Natural killer cell (primary cell): Measurements from ENCODE around the gene GPHN. TPM values are rescaled to one million over a fixed set of nuclear protein-coding genes. Genes with fewer than 3 reads are reported as not detected.

Experiments
- ATAC-seq, 3 donors: fragments of 150-1000 bp in 2 of 3; fragments of 200-7000 bp in 1 of 3; cut with Tn5 transposase; 1 replicate in 1 of 3; 2 replicates in 2 of 3; pipeline ENCODE4 v1.10.0; 2021; ENCODE audit warnings: mild to moderate bottlenecking in 2 of 3, moderate library complexity in 2 of 3
- DNase-seq, 2 donors: peaks; one replicate each; pipeline versions ENCODE4 v3.0.0 to v3.0.0-alpha.2; 2013 to 2021; ENCODE audit warnings: mixed read lengths in 1 of 2
- H3K27ac ChIP-seq: one replicate; pipeline ENCODE4 v1.5.1; 2013; ENCODE audit warnings: mild to moderate bottlenecking, low read length
- H3K27me3 ChIP-seq: one replicate; pipeline ENCODE4 v1.6.1; 2013; ENCODE audit warnings: low read length; ENCODE audit not compliant: control insufficient read depth, insufficient read depth
- H3K36me3 ChIP-seq: one replicate; pipeline ENCODE4 v1.6.1; 2013; ENCODE audit warnings: low read length; ENCODE audit not compliant: control insufficient read depth, insufficient read depth
- H3K4me1 ChIP-seq: one replicate; pipeline ENCODE4 v1.6.1; 2013; ENCODE audit warnings: low read length; ENCODE audit not compliant: control insufficient read depth, insufficient read depth
- H3K4me3 ChIP-seq: one replicate; pipeline ENCODE4 v1.5.1; 2013; ENCODE audit warnings: low read length
- H3K9me3 ChIP-seq: one replicate; pipeline ENCODE4 v1.6.1; 2013; ENCODE audit warnings: low read length; ENCODE audit not compliant: control insufficient read depth, insufficient read depth
- H3K27ac Mint-ChIP-seq, 2 donors: one replicate each; pipeline ENCODE4 v1.8.0; 2022; ENCODE audit warnings: mild to moderate bottlenecking in 2 of 2, mixed read lengths in 2 of 2, moderate library complexity in 1 of 2
- H3K27me3 Mint-ChIP-seq, 2 donors: one replicate each; pipeline ENCODE4 v1.8.0; 2022; ENCODE audit warnings: low read depth in 2 of 2, mixed read lengths in 2 of 2
- H3K36me3 Mint-ChIP-seq: one replicate; pipeline ENCODE4 v1.8.0; 2022; ENCODE audit warnings: mixed read lengths
- H3K4me1 Mint-ChIP-seq, 2 donors: one replicate each; pipeline ENCODE4 v1.8.0; 2022; ENCODE audit warnings: mixed read lengths in 2 of 2
- H3K4me3 Mint-ChIP-seq: one replicate; pipeline ENCODE4 v1.8.0; 2022; ENCODE audit warnings: mild to moderate bottlenecking, moderate library complexity, mixed read lengths
- H3K9me3 Mint-ChIP-seq, 2 donors: one replicate each; pipeline ENCODE4 v1.8.0; 2022; ENCODE audit warnings: mixed read lengths in 2 of 2
- CTCF ChIP-seq: fragments of 200-600 bp; IDR thresholded peaks from one replicate; pipeline ENCODE4 v1.8.0; 2022; ENCODE audit warnings: antibody characterized with exemption
- WGBS: methylation state at CpG from one replicate; pipeline ENCODE4 v1.1.7; 2013; ENCODE audit warnings: missing lambda C conversion rate; ENCODE audit not compliant: insufficient coverage; 5-methylcytosine and 5-hydroxymethylcytosine counted together
- intact Hi-C: fragments of 100-400 bp; cut with micrococcal nuclease; formaldehyde crosslinking; loops from one replicate; pipeline ENCODE4 v1.14.2; 2022
- total RNA-seq, 4 donors: library from RNA; stranded (reverse); fragments of 120-200 nt in 1 of 4; gene quantifications; one replicate each; pipeline versions ENCODE4 v1.2.3 to v1.2.4, GENCODE V29; 2013 to 2022

Gene GPHN
- total RNA-seq, 3 donors from 2014 or later (not counting 1 experiment from before 2014, with no cell fraction given): 6.3 to 9.4 (median 8.7) TPM

- H3K27me3 ChIP-seq: no peaks in the 10 kb centered on the region
Observed at GRCh38 chr14:67108230-67108629, 600.3 kb downstream of the GPHN start.

GRCh38 chr14:67111022-67111421 lies 603.1 kb downstream of the GPHN start:
- intact Hi-C loops: no loop called here

More at GRCh38 chr14:67108230-67108629, 600.3 kb downstream of the GPHN start:
- DNase-seq (no peak), ATAC-seq (no peak)
- no peaks in the 10 kb centered on the region for H3K4me1 Mint-ChIP-seq
- TF ChIP-seq CTCF: no peak
- no peaks in the 10 kb centered on the region for H3K36me3 ChIP-seq
- H3K9me3 Mint-ChIP-seq: peaks cover 13% of the 10 kb centered on the region in 2 donors
- H3K9me3 ChIP-seq: peaks cover 5% of the 10 kb centered on the region
- intact Hi-C loops: no loop called here
- no peak overlapping the region for H3K4me3 Mint-ChIP-seq
- no peaks in the 10 kb centered on the region for H3K27me3 Mint-ChIP-seq
- H3K36me3 Mint-ChIP-seq: peaks cover 15% of the 10 kb centered on the region
- H3K4me3 ChIP-seq: no peak overlapping the region
- no CpG with 5 or more reads among the region's 1 CpG for WGBS
- H3K4me1 ChIP-seq: no peaks in the 10 kb centered on the region
- no peak overlapping the region for H3K27ac ChIP-seq
- H3K27ac Mint-ChIP-seq: no peak overlapping the region

GRCh38 chr14:67112344-67112743 lies 604.4 kb downstream of the GPHN start:
- H3K4me1 ChIP-seq: no peaks in the 10 kb centered on the region
- intact Hi-C loops: no loop called here
- H3K27me3 ChIP-seq: no peaks in the 10 kb centered on the region
- H3K9me3 Mint-ChIP-seq: no peaks in the 10 kb centered on the region
- DNase-seq: no peak
- TF ChIP-seq CTCF: no peak
- H3K4me3 Mint-ChIP-seq: no peak overlapping the region
- ATAC-seq: no peak
- H3K4me1 Mint-ChIP-seq: no peaks in the 10 kb centered on the region
- H3K36me3 Mint-ChIP-seq: no peaks in the 10 kb centered on the region
- H3K27ac ChIP-seq: no peak overlapping the region
- H3K36me3 ChIP-seq: no peaks in the 10 kb centered on the region
- H3K9me3 ChIP-seq: no peaks in the 10 kb centered on the region
- no peak overlapping the region for H3K4me3 ChIP-seq
- 87% methylated on average over 1 of the region's 2 CpGs for WGBS
- H3K27me3 Mint-ChIP-seq: no peaks in the 10 kb centered on the region
- no peak overlapping the region for H3K27ac Mint-ChIP-seq

More at GRCh38 chr14:67111022-67111421, 603.1 kb downstream of the GPHN start:
- H3K4me1 ChIP-seq: no peaks in the 10 kb centered on the region
- no peak for DNase-seq
- WGBS: 100% methylated on average over 1 of the region's 1 CpG
- TF ChIP-seq CTCF: no peak
- H3K27ac ChIP-seq: no peak overlapping the region
- Mint-ChIP-seq H3K9me3 (peaks cover 4 to 5% of the 10 kb centered on the region in 2 donors), H3K4me1 (no peaks in the 10 kb centered on the region), H3K27me3 (no peaks in the 10 kb centered on the region), H3K36me3 (peaks cover 9% of the 10 kb centered on the region), H3K4me3 (no peak overlapping the region), H3K27ac (no peak overlapping the region)
- ATAC-seq: no peak
- H3K9me3 ChIP-seq: peaks cover 5% of the 10 kb centered on the region
- no peaks in the 10 kb centered on the region for H3K36me3 ChIP-seq
- no peaks in the 10 kb centered on the region for H3K27me3 ChIP-seq
- H3K4me3 ChIP-seq: no peak overlapping the region

- Histone ChIP-seq H3K9me3 (no peaks in the 10 kb centered on the region), H3K36me3 (no peaks in the 10 kb centered on the region), H3K27me3 (no peaks in the 10 kb centered on the region), H3K4me1 (no peaks in the 10 kb centered on the region), H3K4me3 (no peak overlapping the region), H3K27ac (no peak overlapping the region)
- H3K9me3 Mint-ChIP-seq: peaks cover 0 to 3% of the 10 kb centered on the region in 2 donors
- intact Hi-C loops: no loop called here
- H3K4me1 Mint-ChIP-seq: no peaks in the 10 kb centered on the region
- ATAC-seq (no peak), DNase-seq (no peak)
- no peak overlapping the region for H3K4me3 Mint-ChIP-seq
- no CpG with 5 or more reads among the region's 3 CpGs for WGBS
- H3K27me3 Mint-ChIP-seq: no peaks in the 10 kb centered on the region
- TF ChIP-seq CTCF: no peak
- H3K27ac Mint-ChIP-seq: no peak overlapping the region
- H3K36me3 Mint-ChIP-seq: no peaks in the 10 kb centered on the region
Observed at GRCh38 chr14:67127174-67127573, 619.2 kb downstream of the GPHN start.
